T-helper 1 cell treated with Interleukin-12 subunit alpha and Interleukin-12 subunit beta and Interleukin-4 antibody, amounts not matched to agents 30 ng/mL and 1 ng/mL, for 36 hours (primary cell): Measurements from ENCODE around the gene UBE4B. TPM values are rescaled to one million over a fixed set of nuclear protein-coding genes. Genes with fewer than 3 reads are reported as not detected.

Experiments used
- intact Hi-C: fragments of 100-400 bp; cut with micrococcal nuclease; formaldehyde crosslinking; loops from one replicate; pipeline ENCODE4 v1.15.1; 2024
- total RNA-seq: library from RNA; stranded (reverse); gene quantifications from 2 replicates; pipeline ENCODE4 v1.2.3, GENCODE V29; 2022

UBE4B gene
- total RNA-seq, 1 donor from 2014 or later = 39.0 TPM

- intact Hi-C loops = no loop called here
These were observed 76.4 kb downstream of the UBE4B start for GRCh38 chr1:10108948-10109708.

GRCh38 chr1:10113501-10113900, 80.7 kb downstream of the UBE4B start:
- intact Hi-C loops = no loop called here

- intact Hi-C loops = no loop called here
These were observed 82.0 kb downstream of the UBE4B start for GRCh38 chr1:10114746-10115145.

GRCh38 chr1:10117132-10117531, 84.4 kb downstream of the UBE4B start:
- intact Hi-C loops = no loop called here

GRCh38 chr1:10117865-10118264, 85.1 kb downstream of the UBE4B start:
- intact Hi-C loops = no loop called here

- intact Hi-C loops = no loop called here
These were observed 88.9 kb downstream of the UBE4B start for GRCh38 chr1:10121688-10122087.

- intact Hi-C loops = no loop called here
These were observed 90.2 kb downstream of the UBE4B start for GRCh38 chr1:10122926-10123325.

GRCh38 chr1:10128101-10128765, 95.5 kb downstream of the UBE4B start:
- intact Hi-C loops = no loop called here

GRCh38 chr1:10132316-10132715, 99.6 kb downstream of the UBE4B start:
- intact Hi-C loops = no loop called here

- intact Hi-C loops = no loop called here
These were observed 100.1 kb downstream of the UBE4B start for GRCh38 chr1:10132852-10133251.

- intact Hi-C loops = no loop called here
These were observed 108.2 kb downstream of the UBE4B start for GRCh38 chr1:10140981-10141380.

GRCh38 chr1:10143961-10144485, 111.3 kb downstream of the UBE4B start:
- intact Hi-C loops = no loop called here

GRCh38 chr1:10146391-10146790, 113.6 kb downstream of the UBE4B start:
- intact Hi-C loops = no loop called here

GRCh38 chr1:10149231-10149630, 116.5 kb downstream of the UBE4B start:
- intact Hi-C loops = no loop called here

GRCh38 chr1:10152709-10153284, 120.0 kb downstream of the UBE4B start:
- intact Hi-C loops = loop anchor here (1.0 kb wide), 2 partner anchors 202 to 277 kb away; no protein-coding TSS in a partner anchor

GRCh38 chr1:10155087-10155712, 122.4 kb downstream of the UBE4B start:
- intact Hi-C loops = no loop called here

- intact Hi-C loops = no loop called here
These were observed 127.4 kb downstream of the UBE4B start for GRCh38 chr1:10160173-10160572.

GRCh38 chr1:10160907-10161490, 128.2 kb downstream of the UBE4B start:
- intact Hi-C loops = no loop called here

GRCh38 chr1:10161541-10162290, 129.0 kb downstream of the UBE4B start:
- intact Hi-C loops = no loop called here

- intact Hi-C loops = no loop called here
These were observed 136.3 kb downstream of the UBE4B start for GRCh38 chr1:10168912-10169514.
